Inflammatory macrophage treated with lipopolysaccharide for 4 hours (primary cell): Measurements from ENCODE around the gene NOS1.

Experiments
- DNase-seq: peaks from one replicate; pipeline ENCODE4 v3.0.0-alpha.2; 2020

NOS1 gene

GRCh38 chr12:117329756-117330155 is 31.7 kb downstream of the NOS1 start:
- DNase-seq = no peak

GRCh38 chr12:117328556-117329100 is 32.8 kb downstream of the NOS1 start:
- no peak for DNase-seq

GRCh38 chr12:117322428-117322827 is 39.0 kb downstream of the NOS1 start:
- DNase-seq = no peak

GRCh38 chr12:117321572-117321971 is 39.9 kb downstream of the NOS1 start:
- no peak for DNase-seq

GRCh38 chr12:117318591-117318990 is 42.8 kb downstream of the NOS1 start:
- DNase-seq = no peak

GRCh38 chr12:117316336-117316735 is 45.1 kb downstream of the NOS1 start:
- no peak for DNase-seq

- DNase-seq = no peak
Measured at GRCh38 chr12:117313926-117314325, 47.5 kb downstream of the NOS1 start.

- DNase-seq = no peak
Measured at GRCh38 chr12:117312770-117313169, 48.7 kb downstream of the NOS1 start.

GRCh38 chr12:117309276-117309925 is 52.0 kb downstream of the NOS1 start:
- DNase-seq = no peak

GRCh38 chr12:117300174-117300573 is 61.3 kb downstream of the NOS1 start:
- no peak for DNase-seq

GRCh38 chr12:117298648-117299225 is 62.7 kb downstream of the NOS1 start:
- no peak for DNase-seq

- DNase-seq = no peak
Measured at GRCh38 chr12:117298191-117298590, 63.2 kb downstream of the NOS1 start.

GRCh38 chr12:117294189-117294603 is 67.2 kb downstream of the NOS1 start:
- DNase-seq = no peak

- DNase-seq = no peak
Measured at GRCh38 chr12:117293510-117293909, 67.9 kb downstream of the NOS1 start.

GRCh38 chr12:117292688-117293087 is 68.7 kb downstream of the NOS1 start:
- DNase-seq = no peak

- no peak for DNase-seq
Measured at GRCh38 chr12:117284140-117284539, 77.3 kb downstream of the NOS1 start.

- no peak for DNase-seq
Measured at GRCh38 chr12:117282490-117282889, 78.9 kb downstream of the NOS1 start.

- DNase-seq = no peak
Measured at GRCh38 chr12:117280019-117280680, 81.3 kb downstream of the NOS1 start.

GRCh38 chr12:117279606-117280005 is 81.8 kb downstream of the NOS1 start:
- no peak for DNase-seq

- no peak for DNase-seq
Measured at GRCh38 chr12:117277875-117278274, 83.6 kb downstream of the NOS1 start.

- no peak for DNase-seq
Measured at GRCh38 chr12:117273091-117273490, 88.3 kb downstream of the NOS1 start.

- no peak for DNase-seq
Measured at GRCh38 chr12:117272690-117273089, 88.7 kb downstream of the NOS1 start.

- no peak for DNase-seq
Measured at GRCh38 chr12:117262749-117263148, 98.7 kb downstream of the NOS1 start.

- no peak for DNase-seq
Measured at GRCh38 chr12:117261247-117261646, 100.2 kb downstream of the NOS1 start.
